Ishikawa (cell line): ENCODE data around the gene OR5AK2.

ENCODE experiments used
- CEBPB ChIP-seq: IDR thresholded peaks from 2 replicates; pipeline ENCODE4 v1.6.1; 2012
- CREB1 ChIP-seq: IDR thresholded peaks from 2 replicates; pipeline ENCODE4 v1.6.1; 2012; ENCODE audit warnings: low read depth
- EGR1 ChIP-seq: IDR thresholded peaks from 2 replicates; pipeline ENCODE4 v1.6.1; 2012
- EP300 ChIP-seq: IDR thresholded peaks from 2 replicates; pipeline ENCODE4 v1.6.1; 2012; ENCODE audit warnings: borderline replicate concordance
- FOXM1 ChIP-seq: IDR thresholded peaks from 2 replicates; pipeline ENCODE4 v1.6.1; 2012; ENCODE audit warnings: low read depth, borderline replicate concordance
- NFIC ChIP-seq: IDR thresholded peaks from 2 replicates; pipeline ENCODE4 v1.6.1; 2012
- RAD21 ChIP-seq: IDR thresholded peaks from 2 replicates; pipeline ENCODE4 v1.6.1; 2012; ENCODE audit warnings: low read depth
- TAF1 ChIP-seq: IDR thresholded peaks from 2 replicates; pipeline ENCODE4 v1.6.1; 2012; ENCODE audit warnings: low read depth, mild to moderate bottlenecking
- TCF12 ChIP-seq: IDR thresholded peaks from 2 replicates; pipeline ENCODE4 v1.6.1; 2012; ENCODE audit warnings: low read depth
- TEAD4 ChIP-seq: IDR thresholded peaks from 2 replicates; pipeline ENCODE4 v1.6.1; 2012
- YY1 ChIP-seq: IDR thresholded peaks from 2 replicates; pipeline ENCODE4 v1.6.1; 2012; ENCODE audit warnings: low read depth
- ZBTB7A ChIP-seq: IDR thresholded peaks from 2 replicates; pipeline ENCODE4 v1.6.1; 2012; ENCODE audit warnings: low read depth
- TF ChIP-seq, protein P1 (sequence below): IDR thresholded peaks from 2 replicates; pipeline ENCODE4 v1.6.1; 2012; ENCODE audit warnings: low read depth, mild to moderate bottlenecking
- TF ChIP-seq, protein P2 (sequence below): IDR thresholded peaks from 2 replicates; pipeline ENCODE4 v1.6.1; 2012
- TF ChIP-seq, protein P3 (sequence below): IDR thresholded peaks from 2 replicates; pipeline ENCODE4 v1.6.1; 2012

Gene OR5AK2

DNA sequence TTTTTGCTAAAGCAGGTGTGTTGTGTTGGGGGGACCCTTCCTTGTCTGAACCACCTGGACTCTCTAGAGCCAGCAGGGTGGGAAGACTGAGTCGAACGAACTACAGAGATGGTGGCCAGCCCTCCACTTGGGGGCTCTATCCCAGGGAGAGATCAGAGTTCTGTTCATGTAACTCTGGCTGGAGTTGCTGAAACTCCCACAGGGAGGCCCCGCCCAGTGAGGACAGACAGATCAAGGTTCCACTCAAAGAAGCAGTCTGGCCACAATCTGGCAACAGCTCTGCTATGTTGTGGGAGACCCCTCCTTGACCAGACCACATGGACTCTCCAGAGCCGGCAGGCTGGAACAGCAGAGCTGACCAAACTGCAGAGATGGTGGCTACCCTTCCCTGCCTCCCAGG, 20.2 kb upstream of the OR5AK2 start:
- TF ChIP-seq CREB1, result no peak
- no peak for TF ChIP-seq YY1
- no peak for TF ChIP-seq TCF12

DNA sequence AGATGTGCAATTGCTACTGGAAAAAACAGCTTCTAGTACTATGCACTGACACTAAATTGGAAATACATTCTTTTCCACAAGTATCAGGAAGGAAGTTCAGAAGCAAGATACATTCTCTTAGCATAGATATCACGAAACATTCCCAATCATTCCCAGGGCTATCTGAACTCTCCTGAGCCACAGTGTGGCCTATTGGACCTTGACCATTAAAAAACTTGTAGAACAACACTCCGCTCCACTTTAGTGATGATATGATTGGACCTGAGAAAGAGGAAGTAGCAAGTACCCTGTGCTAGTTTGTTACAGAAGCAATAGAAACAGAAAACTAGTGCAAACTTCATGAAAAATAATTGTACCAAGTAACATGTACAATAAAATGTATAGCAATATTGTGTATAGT, 11.4 kb upstream of the OR5AK2 start:
- TF ChIP-seq, protein P1, sequence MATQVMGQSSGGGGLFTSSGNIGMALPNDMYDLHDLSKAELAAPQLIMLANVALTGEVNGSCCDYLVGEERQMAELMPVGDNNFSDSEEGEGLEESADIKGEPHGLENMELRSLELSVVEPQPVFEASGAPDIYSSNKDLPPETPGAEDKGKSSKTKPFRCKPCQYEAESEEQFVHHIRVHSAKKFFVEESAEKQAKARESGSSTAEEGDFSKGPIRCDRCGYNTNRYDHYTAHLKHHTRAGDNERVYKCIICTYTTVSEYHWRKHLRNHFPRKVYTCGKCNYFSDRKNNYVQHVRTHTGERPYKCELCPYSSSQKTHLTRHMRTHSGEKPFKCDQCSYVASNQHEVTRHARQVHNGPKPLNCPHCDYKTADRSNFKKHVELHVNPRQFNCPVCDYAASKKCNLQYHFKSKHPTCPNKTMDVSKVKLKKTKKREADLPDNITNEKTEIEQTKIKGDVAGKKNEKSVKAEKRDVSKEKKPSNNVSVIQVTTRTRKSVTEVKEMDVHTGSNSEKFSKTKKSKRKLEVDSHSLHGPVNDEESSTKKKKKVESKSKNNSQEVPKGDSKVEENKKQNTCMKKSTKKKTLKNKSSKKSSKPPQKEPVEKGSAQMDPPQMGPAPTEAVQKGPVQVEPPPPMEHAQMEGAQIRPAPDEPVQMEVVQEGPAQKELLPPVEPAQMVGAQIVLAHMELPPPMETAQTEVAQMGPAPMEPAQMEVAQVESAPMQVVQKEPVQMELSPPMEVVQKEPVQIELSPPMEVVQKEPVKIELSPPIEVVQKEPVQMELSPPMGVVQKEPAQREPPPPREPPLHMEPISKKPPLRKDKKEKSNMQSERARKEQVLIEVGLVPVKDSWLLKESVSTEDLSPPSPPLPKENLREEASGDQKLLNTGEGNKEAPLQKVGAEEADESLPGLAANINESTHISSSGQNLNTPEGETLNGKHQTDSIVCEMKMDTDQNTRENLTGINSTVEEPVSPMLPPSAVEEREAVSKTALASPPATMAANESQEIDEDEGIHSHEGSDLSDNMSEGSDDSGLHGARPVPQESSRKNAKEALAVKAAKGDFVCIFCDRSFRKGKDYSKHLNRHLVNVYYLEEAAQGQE, result no peak
- TF ChIP-seq EP300 (no peak), TAF1 (no peak), TEAD4 (no peak), RAD21 (no peak), EGR1 (no peak), TCF12 (no peak), CREB1 (no peak), FOXM1 (no peak), ZBTB7A (no peak), NFIC (no peak), CEBPB (no peak), YY1 (no peak)
- TF ChIP-seq, protein P2, sequence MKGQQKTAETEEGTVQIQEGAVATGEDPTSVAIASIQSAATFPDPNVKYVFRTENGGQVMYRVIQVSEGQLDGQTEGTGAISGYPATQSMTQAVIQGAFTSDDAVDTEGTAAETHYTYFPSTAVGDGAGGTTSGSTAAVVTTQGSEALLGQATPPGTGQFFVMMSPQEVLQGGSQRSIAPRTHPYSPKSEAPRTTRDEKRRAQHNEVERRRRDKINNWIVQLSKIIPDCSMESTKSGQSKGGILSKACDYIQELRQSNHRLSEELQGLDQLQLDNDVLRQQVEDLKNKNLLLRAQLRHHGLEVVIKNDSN, result no peak
- TF ChIP-seq, protein P3, sequence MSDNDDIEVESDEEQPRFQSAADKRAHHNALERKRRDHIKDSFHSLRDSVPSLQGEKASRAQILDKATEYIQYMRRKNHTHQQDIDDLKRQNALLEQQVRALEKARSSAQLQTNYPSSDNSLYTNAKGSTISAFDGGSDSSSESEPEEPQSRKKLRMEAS, result no peak

DNA sequence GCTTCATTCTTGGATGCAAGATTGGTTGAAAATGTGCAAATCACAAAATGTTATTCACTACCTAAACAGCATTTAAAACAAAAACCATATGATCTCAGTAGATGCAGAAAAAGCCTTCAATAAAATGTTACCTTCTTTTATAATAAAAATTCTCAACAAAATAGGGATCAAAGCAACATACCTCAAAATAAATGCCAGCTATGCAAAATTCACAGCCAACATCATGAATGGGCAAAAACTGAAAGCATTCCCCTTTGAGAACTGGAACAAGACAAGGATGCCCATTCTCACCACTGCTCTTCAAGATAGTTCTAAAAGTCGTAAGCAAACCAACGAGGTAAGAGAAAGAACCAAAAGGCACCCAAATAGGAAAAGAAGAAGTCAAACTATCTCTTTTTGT, 2.0 kb downstream of the OR5AK2 start:
- TF ChIP-seq NFIC (no peak), ZBTB7A (no peak), CEBPB (no peak), RAD21 (no peak), TEAD4 (no peak), CREB1 (no peak), FOXM1 (no peak), YY1 (no peak), TCF12 (no peak), EP300 (no peak), EGR1 (no peak), TAF1 (no peak)
- TF ChIP-seq, protein P3, result no peak
- TF ChIP-seq, protein P1, result no peak
- TF ChIP-seq, protein P2, result no peak

DNA sequence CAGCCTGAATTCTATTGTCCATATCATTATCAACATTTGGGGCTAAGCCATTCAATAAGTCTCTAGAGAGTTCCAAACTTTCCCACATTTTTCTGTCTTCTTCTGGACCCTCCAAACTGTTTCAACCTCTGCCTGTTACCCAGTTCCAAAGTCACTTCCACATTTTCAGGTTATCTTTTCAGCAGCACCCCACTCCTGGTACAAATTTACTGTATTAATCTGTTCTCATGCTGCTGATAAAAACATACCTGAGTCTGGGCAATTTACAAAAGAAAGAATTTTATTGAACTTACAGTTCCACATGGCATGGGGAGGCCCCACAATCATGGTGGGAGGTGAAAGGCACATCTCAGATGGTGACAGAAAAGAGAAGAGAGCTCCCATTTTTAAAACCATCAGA, 5.8 kb downstream of the OR5AK2 start:
- TF ChIP-seq, protein P2, result no peak
- TF ChIP-seq YY1 (no peak), FOXM1 (no peak), TAF1 (no peak), EGR1 (no peak), EP300 (no peak), NFIC (no peak), TCF12 (no peak), RAD21 (no peak), CEBPB (no peak), CREB1 (no peak), TEAD4 (no peak), ZBTB7A (no peak)
- TF ChIP-seq, protein P1, result no peak
- TF ChIP-seq, protein P3, result no peak
